Kidney epithelial cell (primary cell): ENCODE measurements around the gene SEMA3G. TPM values are rescaled to one million over a fixed set of nuclear protein-coding genes. Genes with fewer than 3 reads are reported as not detected.

ENCODE experiments used
- DNase-seq: peaks from one replicate; pipeline ENCODE4 v3.0.0-alpha.2; 2010; ENCODE audit warnings: low read depth
- H3K27me3 ChIP-seq: 2 replicates; pipeline ENCODE4 v1.6.0; 2011; ENCODE audit warnings: low read length; ENCODE audit not compliant: control insufficient read depth, insufficient read depth
- H3K36me3 ChIP-seq: 2 replicates; pipeline ENCODE4 v1.5.1; 2011; ENCODE audit warnings: low read length; ENCODE audit not compliant: control insufficient read depth, insufficient read depth
- H3K4me3 ChIP-seq: 2 replicates; pipeline ENCODE4 v1.5.1; 2011; ENCODE audit warnings: low read depth, mild to moderate bottlenecking, control low read depth, low read length
- total RNA-seq: library from RNA; depleted of rRNA; stranded (reverse); fragments of >200 nt; gene quantifications from 2 replicates; pipeline ENCODE4 v1.2.3, GENCODE V29; 2015
- TF ChIP-seq, protein P1 (sequence below): IDR thresholded peaks from 2 replicates; pipeline ENCODE4 v1.5.1; 2011; ENCODE audit warnings: mild to moderate bottlenecking, moderate library complexity, low read length, control low read depth, inconsistent platforms; ENCODE audit not compliant: insufficient read depth, poor library complexity, severe bottlenecking

SEMA3G gene
- total RNA-seq, 1 donor from 2014 or later = 0.21 TPM

DNA sequence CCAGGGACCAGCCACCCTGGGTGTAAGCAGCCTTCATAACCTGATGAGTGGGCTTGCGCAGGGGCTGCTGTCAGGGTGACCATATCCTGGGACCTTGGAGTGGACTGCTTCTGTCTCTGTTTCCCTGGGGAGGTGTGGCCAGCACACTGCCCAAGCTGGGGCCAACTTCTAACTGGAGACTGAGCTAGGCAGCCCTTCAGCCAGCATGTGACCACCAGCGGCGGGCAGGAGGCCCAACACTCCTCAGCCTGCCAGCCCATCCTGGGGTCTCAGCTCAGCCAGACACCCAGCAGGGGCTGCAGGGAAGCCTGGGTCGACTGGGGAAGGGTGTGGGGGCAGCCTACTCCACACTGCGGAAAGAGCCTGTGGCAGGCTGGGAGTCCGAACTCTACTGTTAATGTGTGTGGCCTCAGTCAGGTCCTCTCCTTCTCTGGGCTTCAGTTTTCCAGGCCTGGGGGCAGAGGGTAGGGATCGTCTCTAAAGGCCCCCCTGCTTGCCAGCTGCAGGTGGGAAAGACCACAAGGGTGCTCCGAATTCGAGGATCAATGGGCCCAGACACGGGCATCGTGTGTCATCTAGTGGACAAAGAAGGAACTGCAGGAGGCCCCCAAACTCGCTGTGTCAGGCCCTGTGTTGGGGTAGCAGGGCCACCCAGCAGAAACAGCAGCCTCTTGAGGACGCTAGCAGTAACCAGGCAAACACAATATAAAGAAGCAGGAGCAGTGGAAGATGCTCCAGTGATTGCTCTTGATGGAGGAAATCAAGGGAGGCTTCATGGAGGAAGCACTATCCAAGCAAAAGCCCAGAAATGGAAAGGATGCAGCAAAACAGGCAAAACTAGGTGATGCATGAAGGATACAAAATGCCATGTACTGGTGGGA lies 2.0 kb upstream of the SEMA3G start:
- H3K4me3 ChIP-seq = no peak overlapping the region
- DNase-seq = no peak

DNA sequence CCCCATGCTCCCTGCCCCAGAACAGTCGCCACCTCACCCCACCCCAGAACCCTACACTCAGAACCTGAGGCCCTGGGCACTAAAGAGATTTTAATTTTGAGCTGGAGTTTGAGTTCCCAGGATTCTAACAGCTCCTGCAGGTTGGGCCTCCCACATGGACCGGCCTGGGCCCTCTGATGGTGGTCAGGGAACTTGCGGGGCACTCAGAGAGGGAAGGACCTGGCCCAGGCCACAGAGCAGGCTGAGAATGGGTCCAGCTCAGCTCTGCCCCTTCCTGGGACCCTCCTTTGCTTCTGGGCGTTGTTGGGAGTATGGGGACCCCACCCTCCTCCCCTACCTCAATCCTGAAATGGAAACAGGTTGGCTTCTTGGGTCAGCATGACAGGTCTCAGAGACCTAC lies 1.1 kb upstream of the SEMA3G start:
- no peak for DNase-seq
- Histone ChIP-seq H3K4me3 (no peak overlapping the region), H3K27me3 (peaks cover 5% of the 10 kb centered on the region), H3K36me3 (no peaks in the 10 kb centered on the region)
- TF ChIP-seq, protein P1, sequence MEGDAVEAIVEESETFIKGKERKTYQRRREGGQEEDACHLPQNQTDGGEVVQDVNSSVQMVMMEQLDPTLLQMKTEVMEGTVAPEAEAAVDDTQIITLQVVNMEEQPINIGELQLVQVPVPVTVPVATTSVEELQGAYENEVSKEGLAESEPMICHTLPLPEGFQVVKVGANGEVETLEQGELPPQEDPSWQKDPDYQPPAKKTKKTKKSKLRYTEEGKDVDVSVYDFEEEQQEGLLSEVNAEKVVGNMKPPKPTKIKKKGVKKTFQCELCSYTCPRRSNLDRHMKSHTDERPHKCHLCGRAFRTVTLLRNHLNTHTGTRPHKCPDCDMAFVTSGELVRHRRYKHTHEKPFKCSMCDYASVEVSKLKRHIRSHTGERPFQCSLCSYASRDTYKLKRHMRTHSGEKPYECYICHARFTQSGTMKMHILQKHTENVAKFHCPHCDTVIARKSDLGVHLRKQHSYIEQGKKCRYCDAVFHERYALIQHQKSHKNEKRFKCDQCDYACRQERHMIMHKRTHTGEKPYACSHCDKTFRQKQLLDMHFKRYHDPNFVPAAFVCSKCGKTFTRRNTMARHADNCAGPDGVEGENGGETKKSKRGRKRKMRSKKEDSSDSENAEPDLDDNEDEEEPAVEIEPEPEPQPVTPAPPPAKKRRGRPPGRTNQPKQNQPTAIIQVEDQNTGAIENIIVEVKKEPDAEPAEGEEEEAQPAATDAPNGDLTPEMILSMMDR = no peak

More for the DNA sequence above, 2.0 kb upstream of the SEMA3G start:
- TF ChIP-seq, protein P1 = peak; percentile 99
- H3K27me3 ChIP-seq = peaks cover 5% of the 10 kb centered on the region
- H3K36me3 ChIP-seq = no peaks in the 10 kb centered on the region

DNA sequence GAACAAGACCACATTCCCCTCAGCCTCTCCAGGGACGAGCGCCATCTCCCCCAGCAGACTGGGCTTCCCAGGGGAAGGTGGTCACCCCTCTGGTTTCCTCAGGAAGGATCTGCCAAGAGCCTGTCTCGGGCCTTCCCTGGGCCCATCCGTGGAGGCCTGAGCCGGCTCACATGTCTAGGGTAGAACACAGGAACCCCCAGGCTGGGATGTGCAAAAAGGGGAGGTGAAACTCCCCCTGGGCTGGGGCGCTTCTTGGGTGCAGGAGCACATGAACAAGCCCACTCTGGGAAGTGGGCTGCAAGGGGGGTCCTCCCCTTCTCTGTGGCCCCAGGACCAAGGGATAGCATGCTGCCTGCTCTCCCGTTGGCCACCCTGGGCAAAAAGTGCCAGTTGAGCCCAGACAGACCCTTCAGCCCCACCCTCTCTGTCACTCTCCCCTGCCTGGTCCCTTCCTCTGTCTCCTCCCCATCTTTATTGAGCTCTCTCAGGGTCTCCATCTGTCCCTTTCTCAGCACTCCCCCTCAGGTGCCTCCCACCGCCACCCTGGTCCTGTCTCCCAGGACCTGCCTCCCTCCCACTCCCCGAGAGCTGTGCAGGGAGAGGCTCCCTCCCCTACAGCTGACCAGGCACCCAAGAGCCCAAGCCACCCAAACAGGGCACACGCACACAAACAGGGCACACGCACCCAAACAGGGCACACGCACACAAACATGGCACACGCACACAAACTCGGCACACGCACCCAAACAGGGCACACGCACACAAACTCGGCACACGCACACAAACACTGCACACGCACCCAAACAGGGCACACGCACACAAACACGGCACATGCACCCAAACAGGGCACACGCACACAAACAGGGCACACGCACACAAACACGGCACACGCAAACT lies 864 bp downstream of the SEMA3G start:
- Histone ChIP-seq H3K27me3 (peaks cover 5% of the 10 kb centered on the region), H3K36me3 (no peaks in the 10 kb centered on the region), H3K4me3 (no peak overlapping the region)
- TF ChIP-seq, protein P1 = no peak
- DNase-seq = no peak

DNA sequence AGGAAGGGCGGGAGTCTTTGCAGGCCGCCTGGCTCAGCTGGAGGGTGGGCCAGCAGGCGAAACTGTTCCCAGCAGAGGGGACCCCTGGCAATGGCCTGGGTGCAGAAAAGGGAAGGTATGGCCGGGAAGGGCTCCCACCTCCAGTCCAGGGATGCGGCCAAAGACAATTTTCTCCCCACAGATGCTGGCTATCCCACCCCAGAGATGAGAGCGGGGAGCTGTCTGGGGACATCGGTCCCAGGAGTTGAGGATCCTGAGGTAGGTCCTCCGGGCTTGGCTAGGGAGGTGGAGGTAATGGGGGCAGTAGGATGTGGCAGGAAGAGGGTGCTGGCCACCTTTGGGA lies 1.7 kb downstream of the SEMA3G start:
- H3K4me3 ChIP-seq = no peak overlapping the region
- peaks cover 5% of the 10 kb centered on the region for H3K27me3 ChIP-seq
- H3K36me3 ChIP-seq = no peaks in the 10 kb centered on the region
- TF ChIP-seq, protein P1 = no peak
- no peak for DNase-seq

DNA sequence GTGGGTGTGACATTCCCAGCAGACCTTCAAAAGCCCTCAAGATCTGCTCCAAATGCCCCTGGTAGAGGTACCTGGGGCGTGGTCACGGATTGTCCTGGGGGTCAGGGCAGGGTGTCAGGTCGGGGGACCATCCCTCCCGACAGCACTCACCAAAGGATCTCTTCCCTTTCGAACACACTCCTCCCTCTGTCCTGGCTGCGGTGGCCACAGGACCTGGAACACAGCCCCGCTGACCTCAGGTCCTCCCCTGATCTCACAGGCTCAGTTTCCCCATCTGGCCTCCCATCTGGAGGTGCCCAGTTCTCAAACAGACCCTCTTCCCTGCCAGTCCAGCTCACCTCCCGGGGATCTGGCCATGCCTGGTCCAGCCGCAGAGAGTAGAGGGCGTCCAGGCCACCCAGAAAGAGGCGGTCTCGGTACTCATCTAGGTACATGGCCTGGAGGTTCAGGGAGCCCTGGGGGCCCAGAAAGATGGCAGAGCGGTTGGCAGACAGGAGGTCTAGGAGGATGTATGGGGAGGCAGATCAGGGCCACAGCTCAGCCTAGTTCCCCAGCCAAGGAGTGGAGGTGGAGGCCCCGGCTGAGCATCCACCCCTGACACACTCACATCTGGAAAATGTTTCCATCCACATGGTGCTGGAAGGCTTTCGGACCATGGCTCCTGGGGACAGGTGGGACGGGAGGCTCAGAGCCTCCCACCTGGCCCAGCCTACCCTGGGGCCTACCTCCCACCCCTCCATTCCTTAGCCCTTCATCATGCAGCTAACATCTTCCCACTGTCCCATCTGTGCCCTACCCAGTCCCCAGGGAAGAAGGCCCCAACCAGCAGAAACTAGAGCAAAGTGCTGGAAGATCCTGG lies 2.3 kb downstream of the SEMA3G start:
- no peak overlapping the region for H3K4me3 ChIP-seq
- no peaks in the 10 kb centered on the region for H3K36me3 ChIP-seq
- peaks cover 5% of the 10 kb centered on the region for H3K27me3 ChIP-seq
- TF ChIP-seq, protein P1 = no peak
- DNase-seq = no peak
